WTC11 (cell line): ENCODE data around the gene NTN4.

Source experiments
- AFF4 ChIP-seq: sonication (generic); formaldehyde crosslinking; IDR thresholded peaks from 2 replicates; pipeline ENCODE4 v1.8.1; 2023; ENCODE audit warnings: mild to moderate bottlenecking, missing genetic modification reagents, borderline replicate concordance
- CBFB ChIP-seq: sonication (generic); formaldehyde crosslinking; IDR thresholded peaks from 2 replicates; pipeline ENCODE4 v1.8.1; 2022; ENCODE audit warnings: mild to moderate bottlenecking, low read depth, missing genetic modification reagents
- CREB1 ChIP-seq: sonication (generic); formaldehyde crosslinking; IDR thresholded peaks from 2 replicates; pipeline ENCODE4 v1.8.0; 2023; ENCODE audit warnings: mild to moderate bottlenecking, missing genetic modification reagents
- CTCF ChIP-seq: fragments of 200-600 bp; IDR thresholded peaks from 2 replicates; pipeline ENCODE4 v1.8.0; 2022; ENCODE audit warnings: antibody characterized with exemption
- ETV6 ChIP-seq: sonication (generic); formaldehyde crosslinking; IDR thresholded peaks from 2 replicates; pipeline ENCODE4 v1.8.1; 2022; ENCODE audit warnings: mild to moderate bottlenecking, missing genetic modification reagents
- GABPB1 ChIP-seq: sonication (generic); formaldehyde crosslinking; IDR thresholded peaks from 2 replicates; pipeline ENCODE4 v1.8.1; 2023; ENCODE audit warnings: mild to moderate bottlenecking, missing genetic modification reagents
- MYBL2 ChIP-seq: sonication (generic); formaldehyde crosslinking; IDR thresholded peaks from 2 replicates; pipeline ENCODE4 v1.8.1; 2023; ENCODE audit warnings: mild to moderate bottlenecking, moderate library complexity, missing genetic modification reagents
- PRRX2 ChIP-seq: fragments of 250-450 bp; sonication (Bioruptor Pico); IDR thresholded peaks from 2 replicates; pipeline ENCODE4 v1.8.0; 2021; ENCODE audit warnings: mild to moderate bottlenecking
- SMAD3 ChIP-seq: sonication (generic); formaldehyde crosslinking; IDR thresholded peaks from 2 replicates; pipeline ENCODE4 v1.8.0; 2022; ENCODE audit warnings: missing genetic modification reagents, mild to moderate bottlenecking, borderline replicate concordance
- SOX15 ChIP-seq: fragments of 250-450 bp; sonication (Bioruptor Pico); IDR thresholded peaks from 2 replicates; pipeline ENCODE4 v1.9.0; 2021; ENCODE audit warnings: mild to moderate bottlenecking
- TF ChIP-seq, protein P1 (sequence below): fragments of 250-450 bp; sonication (Bioruptor Pico); IDR thresholded peaks from 2 replicates; pipeline ENCODE4 v1.9.0; 2021; ENCODE audit warnings: mild to moderate bottlenecking
- TF ChIP-seq, protein P2 (sequence below): sonication (generic); formaldehyde crosslinking; IDR thresholded peaks from 2 replicates; pipeline ENCODE4 v1.8.0; 2022; ENCODE audit warnings: mild to moderate bottlenecking, missing genetic modification reagents

- TF ChIP-seq PRRX2 (CRISPR knock-in tag) (no peak), GABPB1 (no peak), CBFB (CRISPR knock-in tag) (no peak), ETV6 (CRISPR knock-in tag) (no peak), SMAD3 (CRISPR knock-in tag) (no peak), CTCF (no peak), MYBL2 (CRISPR knock-in tag) (no peak), SOX15 (CRISPR knock-in tag) (no peak), AFF4 (no peak), CREB1 (CRISPR knock-in tag) (no peak)
- TF ChIP-seq, protein P1, sequence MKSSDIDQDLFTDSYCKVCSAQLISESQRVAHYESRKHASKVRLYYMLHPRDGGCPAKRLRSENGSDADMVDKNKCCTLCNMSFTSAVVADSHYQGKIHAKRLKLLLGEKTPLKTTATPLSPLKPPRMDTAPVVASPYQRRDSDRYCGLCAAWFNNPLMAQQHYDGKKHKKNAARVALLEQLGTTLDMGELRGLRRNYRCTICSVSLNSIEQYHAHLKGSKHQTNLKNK (CRISPR knock-in tag), result no peak
- TF ChIP-seq, protein P2, sequence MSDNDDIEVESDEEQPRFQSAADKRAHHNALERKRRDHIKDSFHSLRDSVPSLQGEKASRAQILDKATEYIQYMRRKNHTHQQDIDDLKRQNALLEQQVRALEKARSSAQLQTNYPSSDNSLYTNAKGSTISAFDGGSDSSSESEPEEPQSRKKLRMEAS (CRISPR knock-in tag), result no peak
Measured at GRCh38 chr12:95763809-95764253, 26.7 kb downstream of the NTN4 start.
